Gastrocnemius medialis (tissue), 4 donors: ENCODE measurements around the gene AFAP1.

ENCODE experiments used
- POLR2A ChIP-seq, 2 donors: fragments of 450-650 bp; IDR thresholded peaks; one replicate each; pipeline ENCODE4 v1.6.1; 2017; ENCODE audit warnings: antibody characterized with exemption in 2 of 2, mild to moderate bottlenecking in 2 of 2, moderate library complexity in 2 of 2
- TF ChIP-seq, protein P1 (sequence below), 5 experiments: fragments of 450-650 bp in 3 of 5; fragments of 200-600 bp in 2 of 5; sonication (generic) in 2 of 5; IDR thresholded peaks in 4 of 5; conservative IDR thresholded peaks in 1 of 5; 1 replicate in 4 of 5; 2 replicates in 1 of 5; pipeline ENCODE4 v1.5.1; 2016 to 2019; ENCODE audit warnings: antibody characterized with exemption in 5 of 5, mild to moderate bottlenecking in 3 of 5, moderate library complexity in 3 of 5

DNA sequence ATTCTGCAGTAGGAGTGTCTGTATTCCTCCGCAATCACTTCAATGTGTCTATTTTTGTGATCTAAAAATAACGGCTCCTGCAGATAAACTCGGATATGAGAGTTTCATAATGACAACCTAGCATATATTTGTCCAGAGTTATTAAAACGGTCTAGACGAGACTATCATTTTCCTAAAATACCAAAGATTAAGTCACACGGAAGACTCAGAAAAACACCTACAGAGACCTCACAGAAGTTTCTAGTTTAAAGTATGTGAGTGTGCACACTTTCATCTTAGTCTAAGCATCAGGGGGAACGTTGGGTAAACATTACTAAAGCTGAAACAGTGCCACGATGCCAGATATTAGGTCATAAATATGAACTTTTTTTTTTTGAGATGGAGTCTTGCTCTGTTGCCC lies 156.9 kb downstream of the AFAP1 start:
- TF ChIP-seq POLR2A (IDR thresholded peaks at IDR 0.05) = no peak
- TF ChIP-seq, protein P1, sequence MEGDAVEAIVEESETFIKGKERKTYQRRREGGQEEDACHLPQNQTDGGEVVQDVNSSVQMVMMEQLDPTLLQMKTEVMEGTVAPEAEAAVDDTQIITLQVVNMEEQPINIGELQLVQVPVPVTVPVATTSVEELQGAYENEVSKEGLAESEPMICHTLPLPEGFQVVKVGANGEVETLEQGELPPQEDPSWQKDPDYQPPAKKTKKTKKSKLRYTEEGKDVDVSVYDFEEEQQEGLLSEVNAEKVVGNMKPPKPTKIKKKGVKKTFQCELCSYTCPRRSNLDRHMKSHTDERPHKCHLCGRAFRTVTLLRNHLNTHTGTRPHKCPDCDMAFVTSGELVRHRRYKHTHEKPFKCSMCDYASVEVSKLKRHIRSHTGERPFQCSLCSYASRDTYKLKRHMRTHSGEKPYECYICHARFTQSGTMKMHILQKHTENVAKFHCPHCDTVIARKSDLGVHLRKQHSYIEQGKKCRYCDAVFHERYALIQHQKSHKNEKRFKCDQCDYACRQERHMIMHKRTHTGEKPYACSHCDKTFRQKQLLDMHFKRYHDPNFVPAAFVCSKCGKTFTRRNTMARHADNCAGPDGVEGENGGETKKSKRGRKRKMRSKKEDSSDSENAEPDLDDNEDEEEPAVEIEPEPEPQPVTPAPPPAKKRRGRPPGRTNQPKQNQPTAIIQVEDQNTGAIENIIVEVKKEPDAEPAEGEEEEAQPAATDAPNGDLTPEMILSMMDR (IDR thresholded peaks at IDR 0.05 in 4 of 5, conservative IDR thresholded peaks at IDR 0.05 in 1 of 5) = no peak
